CD4-positive, alpha-beta T cell treated with Interleukin-17A for 1 hour (primary cell): ENCODE results near the gene RAPGEF6.
"Not testable (repeated sequence)": the region's sequence is repeated elsewhere in the genome, so short reads cannot be mapped to it uniquely, and the experiment has no call there.

Experiments
- DNase-seq: peaks from one replicate; pipeline ENCODE4 v3.0.0-alpha.2; 2020

Gene RAPGEF6

GRCh38 chr5:131487371-131487770, 147.7 kb downstream of the RAPGEF6 start:
- not testable (repeated sequence) for DNase-seq

GRCh38 chr5:131482617-131483016, 152.4 kb downstream of the RAPGEF6 start:
- no peak for DNase-seq

- DNase-seq: no peak
Measured at GRCh38 chr5:131481569-131481968, 153.5 kb downstream of the RAPGEF6 start.

GRCh38 chr5:131475541-131475941, 159.5 kb downstream of the RAPGEF6 start:
- DNase-seq: no peak

- DNase-seq: no peak
Measured at GRCh38 chr5:131473731-131474130, 161.3 kb downstream of the RAPGEF6 start.

- no peak for DNase-seq
Measured at GRCh38 chr5:131466171-131466766, 168.8 kb downstream of the RAPGEF6 start.

- no peak for DNase-seq
Measured at GRCh38 chr5:131463656-131464055, 171.4 kb downstream of the RAPGEF6 start.

GRCh38 chr5:131462454-131462853, 172.6 kb downstream of the RAPGEF6 start:
- no peak for DNase-seq

- DNase-seq: no peak
Measured at GRCh38 chr5:131461742-131462141, 173.3 kb downstream of the RAPGEF6 start.

GRCh38 chr5:131460867-131461572, 174.0 kb downstream of the RAPGEF6 start:
- no peak for DNase-seq

GRCh38 chr5:131460133-131460532, 174.9 kb downstream of the RAPGEF6 start:
- no peak for DNase-seq

- no peak for DNase-seq
Measured at GRCh38 chr5:131459216-131459615, 175.8 kb downstream of the RAPGEF6 start.

GRCh38 chr5:131457193-131457592, 177.8 kb downstream of the RAPGEF6 start:
- no peak for DNase-seq

GRCh38 chr5:131450941-131451340, 184.1 kb downstream of the RAPGEF6 start:
- no peak for DNase-seq

- DNase-seq: no peak
Measured at GRCh38 chr5:131441184-131441583, 193.8 kb downstream of the RAPGEF6 start.

GRCh38 chr5:131436081-131436480, 198.9 kb downstream of the RAPGEF6 start:
- DNase-seq: no peak

GRCh38 chr5:131433109-131433508, 201.9 kb downstream of the RAPGEF6 start:
- no peak for DNase-seq

GRCh38 chr5:131431794-131432193, 203.2 kb downstream of the RAPGEF6 start:
- DNase-seq: no peak

- DNase-seq: no peak
Measured at GRCh38 chr5:131430794-131431193, 204.2 kb downstream of the RAPGEF6 start.

- no peak for DNase-seq
Measured at GRCh38 chr5:131426011-131426410, 209.0 kb downstream of the RAPGEF6 start.

- no peak for DNase-seq
Measured at GRCh38 chr5:131423056-131423455, 212.0 kb downstream of the RAPGEF6 start.

- DNase-seq: no peak
Measured at GRCh38 chr5:131419877-131420276, 215.2 kb downstream of the RAPGEF6 start.

GRCh38 chr5:131418846-131419245, 216.2 kb downstream of the RAPGEF6 start:
- DNase-seq: no peak

- peak; percentile 87 for DNase-seq
Measured at GRCh38 chr5:131417240-131417869, 217.7 kb downstream of the RAPGEF6 start.
